ENCODE data around the gene SLC25A2. TPM values are rescaled to one million over a fixed set of nuclear protein-coding genes. Genes with fewer than 3 reads are reported as not detected.

Gene SLC25A2
- total and polyA plus RNA-seq, 2 of the 13 experiments (the other 11 are each of a cell fraction or from before 2014, with no cell fraction given): 0.13 TPM; not detected in 1

DNA sequence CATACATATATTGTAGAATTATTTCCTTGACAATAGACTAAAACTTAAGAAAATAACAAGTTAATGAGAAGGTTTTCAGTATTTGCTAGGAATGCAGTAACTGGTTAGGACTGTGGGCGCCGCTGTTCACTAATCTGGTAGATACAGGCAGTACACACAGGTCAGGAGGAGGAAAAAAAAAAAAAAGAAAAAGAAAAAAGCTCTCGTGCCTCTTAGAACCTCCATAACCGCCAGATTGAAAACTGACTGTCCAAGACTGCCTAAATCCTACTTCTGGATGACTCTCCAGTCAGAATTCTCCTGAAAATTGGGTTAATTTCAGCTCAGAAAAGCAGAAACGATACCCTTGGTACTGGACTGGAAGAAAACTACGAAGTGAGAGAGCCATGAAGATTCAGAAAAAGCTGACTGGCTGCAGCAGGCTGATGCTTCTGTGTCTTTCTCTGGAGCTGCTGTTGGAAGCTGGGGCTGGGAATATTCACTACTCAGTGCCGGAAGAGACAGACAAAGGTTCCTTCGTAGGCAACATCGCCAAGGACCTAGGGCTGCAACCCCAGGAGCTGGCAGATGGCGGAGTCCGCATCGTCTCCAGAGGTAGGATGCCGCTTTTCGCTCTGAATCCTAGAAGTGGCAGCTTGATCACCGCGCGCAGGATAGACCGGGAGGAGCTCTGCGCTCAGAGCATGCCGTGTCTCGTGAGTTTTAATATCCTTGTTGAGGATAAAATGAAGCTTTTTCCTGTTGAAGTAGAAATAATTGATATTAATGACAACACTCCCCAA is 26.6 kb upstream of the SLC25A2 start, which contains the start of gene PCDHGA1:
TSS of gene PCDHGA1 (plus strand) at position 216 of the 782 bp plus-strand sequence.
- Histone ChIP-seq H3K4me3 (replicated peaks in 1 of 3; ENCODE audit: insufficient read depth in 1 of 3, low read depth in 2 of 3, low read length in 3 of 3) (peak within 1 kb of the TSS; percentile 61 to 71 (median 61)), H3K9ac (ENCODE audit: insufficient read depth, low read depth, low read length) (peak within 1 kb of the TSS; percentile 68)
- TF ChIP-seq ZNF605 (CRISPR knock-in tag; IDR thresholded peaks at IDR 0.05): 0 out of 2 replicates have a peak, but pooled peaks have one; percentile 55
- TF ChIP-seq ZNF672 (CRISPR knock-in tag; IDR thresholded peaks at IDR 0.05): no peak
- no peak for TF ChIP-seq MAF1 (CRISPR knock-in tag; IDR thresholded peaks at IDR 0.05; ENCODE audit: borderline replicate concordance)
- TF ChIP-seq, protein P1, sequence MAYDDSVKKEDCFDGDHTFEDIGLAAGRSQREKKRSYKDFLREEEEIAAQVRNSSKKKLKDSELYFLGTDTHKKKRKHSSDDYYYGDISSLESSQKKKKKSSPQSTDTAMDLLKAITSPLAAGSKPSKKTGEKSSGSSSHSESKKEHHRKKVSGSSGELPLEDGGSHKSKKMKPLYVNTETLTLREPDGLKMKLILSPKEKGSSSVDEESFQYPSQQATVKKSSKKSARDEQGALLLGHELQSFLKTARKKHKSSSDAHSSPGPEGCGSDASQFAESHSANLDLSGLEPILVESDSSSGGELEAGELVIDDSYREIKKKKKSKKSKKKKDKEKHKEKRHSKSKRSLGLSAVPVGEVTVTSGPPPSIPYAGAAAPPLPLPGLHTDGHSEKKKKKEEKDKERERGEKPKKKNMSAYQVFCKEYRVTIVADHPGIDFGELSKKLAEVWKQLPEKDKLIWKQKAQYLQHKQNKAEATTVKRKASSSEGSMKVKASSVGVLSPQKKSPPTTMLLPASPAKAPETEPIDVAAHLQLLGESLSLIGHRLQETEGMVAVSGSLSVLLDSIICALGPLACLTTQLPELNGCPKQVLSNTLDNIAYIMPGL (CRISPR knock-in tag; IDR thresholded peaks at IDR 0.05; ENCODE audit: borderline replicate concordance in 1 of 2, low read depth in 1 of 2): peak; percentile 43 to 48; a peak in 2 of 4 replicates
- no peak for TF ChIP-seq SUZ12 (IDR thresholded peaks at IDR 0.05; ENCODE audit: low read depth, low read length)
- TF ChIP-seq, protein P2, sequence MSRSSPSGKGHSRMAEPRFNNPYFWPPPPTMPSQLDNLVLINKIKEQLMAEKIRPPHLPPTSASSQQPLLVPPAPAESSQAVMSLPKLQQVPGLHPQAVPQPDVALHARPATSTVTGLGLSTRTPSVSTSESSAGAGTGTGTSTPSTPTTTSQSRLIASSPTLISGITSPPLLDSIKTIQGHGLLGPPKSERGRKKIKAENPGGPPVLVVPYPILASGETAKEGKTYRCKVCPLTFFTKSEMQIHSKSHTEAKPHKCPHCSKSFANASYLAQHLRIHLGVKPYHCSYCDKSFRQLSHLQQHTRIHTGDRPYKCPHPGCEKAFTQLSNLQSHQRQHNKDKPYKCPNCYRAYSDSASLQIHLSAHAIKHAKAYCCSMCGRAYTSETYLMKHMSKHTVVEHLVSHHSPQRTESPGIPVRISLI (CRISPR knock-in tag; IDR thresholded peaks at IDR 0.05; ENCODE audit: borderline replicate concordance): peak; percentile 87
- TF ChIP-seq, protein P3, sequence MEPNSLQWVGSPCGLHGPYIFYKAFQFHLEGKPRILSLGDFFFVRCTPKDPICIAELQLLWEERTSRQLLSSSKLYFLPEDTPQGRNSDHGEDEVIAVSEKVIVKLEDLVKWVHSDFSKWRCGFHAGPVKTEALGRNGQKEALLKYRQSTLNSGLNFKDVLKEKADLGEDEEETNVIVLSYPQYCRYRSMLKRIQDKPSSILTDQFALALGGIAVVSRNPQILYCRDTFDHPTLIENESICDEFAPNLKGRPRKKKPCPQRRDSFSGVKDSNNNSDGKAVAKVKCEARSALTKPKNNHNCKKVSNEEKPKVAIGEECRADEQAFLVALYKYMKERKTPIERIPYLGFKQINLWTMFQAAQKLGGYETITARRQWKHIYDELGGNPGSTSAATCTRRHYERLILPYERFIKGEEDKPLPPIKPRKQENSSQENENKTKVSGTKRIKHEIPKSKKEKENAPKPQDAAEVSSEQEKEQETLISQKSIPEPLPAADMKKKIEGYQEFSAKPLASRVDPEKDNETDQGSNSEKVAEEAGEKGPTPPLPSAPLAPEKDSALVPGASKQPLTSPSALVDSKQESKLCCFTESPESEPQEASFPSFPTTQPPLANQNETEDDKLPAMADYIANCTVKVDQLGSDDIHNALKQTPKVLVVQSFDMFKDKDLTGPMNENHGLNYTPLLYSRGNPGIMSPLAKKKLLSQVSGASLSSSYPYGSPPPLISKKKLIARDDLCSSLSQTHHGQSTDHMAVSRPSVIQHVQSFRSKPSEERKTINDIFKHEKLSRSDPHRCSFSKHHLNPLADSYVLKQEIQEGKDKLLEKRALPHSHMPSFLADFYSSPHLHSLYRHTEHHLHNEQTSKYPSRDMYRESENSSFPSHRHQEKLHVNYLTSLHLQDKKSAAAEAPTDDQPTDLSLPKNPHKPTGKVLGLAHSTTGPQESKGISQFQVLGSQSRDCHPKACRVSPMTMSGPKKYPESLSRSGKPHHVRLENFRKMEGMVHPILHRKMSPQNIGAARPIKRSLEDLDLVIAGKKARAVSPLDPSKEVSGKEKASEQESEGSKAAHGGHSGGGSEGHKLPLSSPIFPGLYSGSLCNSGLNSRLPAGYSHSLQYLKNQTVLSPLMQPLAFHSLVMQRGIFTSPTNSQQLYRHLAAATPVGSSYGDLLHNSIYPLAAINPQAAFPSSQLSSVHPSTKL (CRISPR knock-in tag; IDR thresholded peaks at IDR 0.05): no peak
- no peak for TF ChIP-seq EP300 (IDR thresholded peaks at IDR 0.05; ENCODE audit: low read depth in 2 of 2, low read length in 2 of 2)
- TF ChIP-seq EP300 (CRISPR knock-in tag; IDR thresholded peaks at IDR 0.05; ENCODE audit: borderline replicate concordance): no peak
- no peak for TF ChIP-seq ELF3 (CRISPR knock-in tag; IDR thresholded peaks at IDR 0.05)
- TF ChIP-seq ZNF556 (CRISPR knock-in tag; IDR thresholded peaks at IDR 0.05; ENCODE audit: borderline replicate concordance): peak; percentile 21; the same call in 1 of the 2 replicates
- TF ChIP-seq, protein P4, sequence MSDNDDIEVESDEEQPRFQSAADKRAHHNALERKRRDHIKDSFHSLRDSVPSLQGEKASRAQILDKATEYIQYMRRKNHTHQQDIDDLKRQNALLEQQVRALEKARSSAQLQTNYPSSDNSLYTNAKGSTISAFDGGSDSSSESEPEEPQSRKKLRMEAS (IDR thresholded peaks at IDR 0.05): peak; percentile 49; the same call in 1 of the 2 replicates
- TF ChIP-seq MIXL1 (CRISPR knock-in tag; IDR thresholded peaks at IDR 0.05): 0 out of 2 replicates have a peak, but pooled peaks have one; percentile 31

More for the DNA sequence above, 26.6 kb upstream of the SLC25A2 start, which contains the start of gene PCDHGA1:
- WGBS (ENCODE audit: low lambda C conversion rate): 10% methylated on average over 14 of the region's 21 CpGs
- ATAC-seq: peak; percentile 92
- H3K79me2 ChIP-seq (ENCODE audit: insufficient read depth, low read length): no peaks in the 10 kb centered on the region
- peaks cover 0 to 15% of the 10 kb centered on the region in 2 experiments; a peak in 2 of 5 replicates for H3K27me3 ChIP-seq (ENCODE audit: control insufficient read depth in 1 of 2, insufficient read depth in 2 of 2, low read length in 2 of 2)
- intact Hi-C loops (cut with micrococcal nuclease; ENCODE audit: unreplicated experiment): no loop called here
- CTCF ChIA-PET (ENCODE audit: low intra/inter-chr PET ratio, low total read pairs): interaction anchor here (0.7 to 1.2 kb wide), 2 partner anchors 194 to 227 kb away, joined by 3 to 4 read pairs; no protein-coding TSS in a partner anchor
- no peaks in the 10 kb centered on the region for H3K36me3 ChIP-seq (replicated peaks in 1 of 2; ENCODE audit: control insufficient read depth in 1 of 2, insufficient read depth in 2 of 2, low read length in 2 of 2)
- peak within 1 kb of the TSS; percentile 97 for H3K4me2 ChIP-seq (ENCODE audit: low read depth, low read length)
- H2AFZ ChIP-seq (ENCODE audit: low read length): peak within 1 kb of the TSS; percentile 100
- peaks cover 15% of the 10 kb centered on the region for H3K4me1 ChIP-seq (ENCODE audit: insufficient read depth, low read length)
- POLR2A ChIA-PET: interaction anchor here (0.7 to 1.6 kb wide), 3 partner anchors 10 to 967 kb away, joined by 3 to 22 read pairs (median 5); partner anchors contain the start of gene TAF7
- no peak within 1 kb of the TSS for H3K27ac ChIP-seq (ENCODE audit: extremely low read length, insufficient read depth, low read length)
- DNase-seq (ENCODE audit: low spot score): peak; percentile 51
- no peaks in the 10 kb centered on the region for H4K20me1 ChIP-seq (ENCODE audit: insufficient read depth, low read length)
- peak; percentile 78 for FAIRE-seq
- no TSS peak for BruUV-seq (replicated peaks)
- in situ Hi-C loops (cut with HindIII; ENCODE audit: extremely low pct_ligation_motif_present, low pct_unique_long_range_greater_than_20kb): no loop called here
- H3K9me3 ChIP-seq (ENCODE audit: low read length): 0 out of 2 replicates have a peak, but pooled peaks cover 4% of the 10 kb centered on the region
